WTC11 (cell line): ENCODE measurements around the gene AMER2. TPM values are rescaled to one million over a fixed set of nuclear protein-coding genes. Genes with fewer than 3 reads are reported as not detected.

ENCODE experiments used
- ATAC-seq: fragments of 200-7000 bp; cut with Tn5 transposase; 2 replicates; pipeline ENCODE4 v1.10.0; 2021; ENCODE audit warnings: mild to moderate bottlenecking, moderate library complexity
- CTCF ChIA-PET: fragments of 300-600 bp; sonication (Branson Sonifier 250); formaldehyde crosslinking; loops from one replicate; lab custom pipeline; 2021; ENCODE audit warnings: antibody characterized with exemption; lab: Charles Lee
- POLR2A ChIA-PET: fragments of 350-600 bp; sonication (Branson Sonifier 250); formaldehyde crosslinking; loops from one replicate; lab custom pipeline; 2021; ENCODE audit warnings: antibody characterized with exemption; lab: Charles Lee
- DNase-seq: peaks from one replicate; pipeline ENCODE4 v3.0.0; 2021; ENCODE audit warnings: low spot score
- H3K27ac Mint-ChIP-seq: 2 replicates; pipeline ENCODE4 v1.8.0; 2021; ENCODE audit warnings: mixed read lengths
- H3K27me3 Mint-ChIP-seq: 2 replicates; pipeline ENCODE4 v1.8.0; 2021; ENCODE audit warnings: low read depth, mild to moderate bottlenecking, moderate library complexity, mixed read lengths
- H3K36me3 Mint-ChIP-seq: 2 replicates; pipeline ENCODE4 v1.8.0; 2021; ENCODE audit warnings: mixed read lengths
- H3K4me1 Mint-ChIP-seq: 2 replicates; pipeline ENCODE4 v1.8.0; 2022; ENCODE audit warnings: mixed read lengths
- H3K4me3 Mint-ChIP-seq: 2 replicates; pipeline ENCODE4 v1.8.0; 2021; ENCODE audit warnings: mild to moderate bottlenecking, moderate library complexity, mixed read lengths
- H3K9me3 Mint-ChIP-seq: 2 replicates; pipeline ENCODE4 v1.8.0; 2021; ENCODE audit warnings: mixed read lengths
- CBFB ChIP-seq: sonication (generic); formaldehyde crosslinking; IDR thresholded peaks from 2 replicates; pipeline ENCODE4 v1.8.1; 2022; ENCODE audit warnings: mild to moderate bottlenecking, low read depth, missing genetic modification reagents
- EMX1 ChIP-seq: fragments of 250-450 bp; sonication (Bioruptor Pico); IDR thresholded peaks from 2 replicates; pipeline ENCODE4 v1.8.0; 2021; ENCODE audit warnings: mild to moderate bottlenecking
- FOXJ3 ChIP-seq: sonication (generic); formaldehyde crosslinking; IDR thresholded peaks from 2 replicates; pipeline ENCODE4 v1.9.0; 2021; ENCODE audit warnings: missing genetic modification reagents, mild to moderate bottlenecking, borderline replicate concordance
- GABPB1 ChIP-seq: sonication (generic); formaldehyde crosslinking; IDR thresholded peaks from 2 replicates; pipeline ENCODE4 v1.8.1; 2023; ENCODE audit warnings: mild to moderate bottlenecking, missing genetic modification reagents
- KAT7 ChIP-seq: sonication (generic); formaldehyde crosslinking; IDR thresholded peaks from 2 replicates; pipeline ENCODE4 v1.8.1; 2023; ENCODE audit warnings: missing genetic modification reagents, mild to moderate bottlenecking, borderline replicate concordance
- MXD4 ChIP-seq: fragments of 250-450 bp; sonication (Bioruptor Pico); IDR thresholded peaks from 2 replicates; pipeline ENCODE4 v1.8.0; 2021; ENCODE audit warnings: mild to moderate bottlenecking, moderate library complexity, borderline replicate concordance
- SMAD3 ChIP-seq: sonication (generic); formaldehyde crosslinking; IDR thresholded peaks from 2 replicates; pipeline ENCODE4 v1.8.0; 2022; ENCODE audit warnings: missing genetic modification reagents, mild to moderate bottlenecking, borderline replicate concordance
- TP53 ChIP-seq: sonication (generic); formaldehyde crosslinking; IDR thresholded peaks from 2 replicates; pipeline ENCODE4 v1.8.1; 2023; ENCODE audit warnings: mild to moderate bottlenecking, missing genetic modification reagents
- ZNF317 ChIP-seq: sonication (generic); formaldehyde crosslinking; IDR thresholded peaks from 2 replicates; pipeline ENCODE4 v1.8.1; 2023; ENCODE audit warnings: low read depth, mild to moderate bottlenecking, moderate library complexity, missing genetic modification reagents, borderline replicate concordance
- ZNF671 ChIP-seq: fragments of 250-450 bp; sonication (Bioruptor Pico); IDR thresholded peaks from 2 replicates; pipeline ENCODE4 v1.8.0; 2021; ENCODE audit warnings: mild to moderate bottlenecking
- total RNA-seq: library from RNA; stranded (reverse); gene quantifications from 3 replicates; pipeline ENCODE4 v1.2.3, GENCODE V29; 2021
- TF ChIP-seq, protein P1 (sequence below): sonication (generic); formaldehyde crosslinking; IDR thresholded peaks from 2 replicates; pipeline ENCODE4 v1.8.1; 2022; ENCODE audit warnings: low read depth, missing genetic modification reagents, borderline replicate concordance
- TF ChIP-seq, protein P2 (sequence below): sonication (generic); formaldehyde crosslinking; IDR thresholded peaks from 2 replicates; pipeline ENCODE4 v1.8.0; 2022; ENCODE audit warnings: missing genetic modification reagents
- TF ChIP-seq, protein P3 (sequence below): sonication (generic); formaldehyde crosslinking; IDR thresholded peaks from 2 replicates; pipeline ENCODE4 v1.8.0; 2023; ENCODE audit warnings: mild to moderate bottlenecking, missing genetic modification reagents
- TF ChIP-seq, protein P4 (sequence below): sonication (generic); formaldehyde crosslinking; IDR thresholded peaks from 2 replicates; pipeline ENCODE4 v1.8.1; 2023; ENCODE audit warnings: mild to moderate bottlenecking, missing genetic modification reagents, moderate library complexity
- TF ChIP-seq, protein P5 (sequence below): sonication (generic); formaldehyde crosslinking; IDR thresholded peaks from 2 replicates; pipeline ENCODE4 v1.8.0; 2023; ENCODE audit warnings: missing genetic modification reagents
- TF ChIP-seq, protein P6 (sequence below): sonication (generic); formaldehyde crosslinking; IDR thresholded peaks from 2 replicates; pipeline ENCODE4 v1.8.1; 2022; ENCODE audit warnings: missing genetic modification reagents, borderline replicate concordance
- TF ChIP-seq, protein P7 (sequence below): sonication (generic); formaldehyde crosslinking; IDR thresholded peaks from 2 replicates; pipeline ENCODE4 v1.8.0; 2023; ENCODE audit warnings: missing genetic modification reagents, mild to moderate bottlenecking, borderline replicate concordance

Gene AMER2
- total RNA-seq, 1 experiment from 2014 or later, result 0.48 TPM

DNA sequence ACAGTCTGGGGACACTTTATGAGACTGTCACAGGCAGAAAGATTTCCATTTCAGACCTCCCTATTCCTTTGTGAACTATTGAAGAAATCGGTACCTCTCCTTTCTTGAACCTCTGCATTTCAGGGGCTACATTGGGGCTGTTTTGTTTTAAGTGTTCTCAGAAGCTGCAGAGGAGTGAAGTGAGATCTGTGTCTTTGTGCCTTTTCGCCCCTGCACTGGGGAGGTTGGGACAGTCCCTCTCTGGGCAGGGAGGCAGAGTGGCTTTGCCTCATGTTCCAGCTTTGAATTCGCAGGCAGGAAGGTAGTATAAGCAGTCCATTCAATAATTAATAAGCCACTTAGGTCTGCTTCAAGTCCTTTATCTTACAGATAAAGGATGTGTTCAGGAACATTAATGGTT is 9.5 kb upstream of the AMER2 start (continued):
- TF ChIP-seq CBFB (CRISPR knock-in tag) (no peak), TP53 (no peak), EMX1 (CRISPR knock-in tag) (no peak)
- TF ChIP-seq, protein P1, sequence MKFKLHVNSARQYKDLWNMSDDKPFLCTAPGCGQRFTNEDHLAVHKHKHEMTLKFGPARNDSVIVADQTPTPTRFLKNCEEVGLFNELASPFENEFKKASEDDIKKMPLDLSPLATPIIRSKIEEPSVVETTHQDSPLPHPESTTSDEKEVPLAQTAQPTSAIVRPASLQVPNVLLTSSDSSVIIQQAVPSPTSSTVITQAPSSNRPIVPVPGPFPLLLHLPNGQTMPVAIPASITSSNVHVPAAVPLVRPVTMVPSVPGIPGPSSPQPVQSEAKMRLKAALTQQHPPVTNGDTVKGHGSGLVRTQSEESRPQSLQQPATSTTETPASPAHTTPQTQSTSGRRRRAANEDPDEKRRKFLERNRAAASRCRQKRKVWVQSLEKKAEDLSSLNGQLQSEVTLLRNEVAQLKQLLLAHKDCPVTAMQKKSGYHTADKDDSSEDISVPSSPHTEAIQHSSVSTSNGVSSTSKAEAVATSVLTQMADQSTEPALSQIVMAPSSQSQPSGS (CRISPR knock-in tag), result no peak
- TF ChIP-seq, protein P2, sequence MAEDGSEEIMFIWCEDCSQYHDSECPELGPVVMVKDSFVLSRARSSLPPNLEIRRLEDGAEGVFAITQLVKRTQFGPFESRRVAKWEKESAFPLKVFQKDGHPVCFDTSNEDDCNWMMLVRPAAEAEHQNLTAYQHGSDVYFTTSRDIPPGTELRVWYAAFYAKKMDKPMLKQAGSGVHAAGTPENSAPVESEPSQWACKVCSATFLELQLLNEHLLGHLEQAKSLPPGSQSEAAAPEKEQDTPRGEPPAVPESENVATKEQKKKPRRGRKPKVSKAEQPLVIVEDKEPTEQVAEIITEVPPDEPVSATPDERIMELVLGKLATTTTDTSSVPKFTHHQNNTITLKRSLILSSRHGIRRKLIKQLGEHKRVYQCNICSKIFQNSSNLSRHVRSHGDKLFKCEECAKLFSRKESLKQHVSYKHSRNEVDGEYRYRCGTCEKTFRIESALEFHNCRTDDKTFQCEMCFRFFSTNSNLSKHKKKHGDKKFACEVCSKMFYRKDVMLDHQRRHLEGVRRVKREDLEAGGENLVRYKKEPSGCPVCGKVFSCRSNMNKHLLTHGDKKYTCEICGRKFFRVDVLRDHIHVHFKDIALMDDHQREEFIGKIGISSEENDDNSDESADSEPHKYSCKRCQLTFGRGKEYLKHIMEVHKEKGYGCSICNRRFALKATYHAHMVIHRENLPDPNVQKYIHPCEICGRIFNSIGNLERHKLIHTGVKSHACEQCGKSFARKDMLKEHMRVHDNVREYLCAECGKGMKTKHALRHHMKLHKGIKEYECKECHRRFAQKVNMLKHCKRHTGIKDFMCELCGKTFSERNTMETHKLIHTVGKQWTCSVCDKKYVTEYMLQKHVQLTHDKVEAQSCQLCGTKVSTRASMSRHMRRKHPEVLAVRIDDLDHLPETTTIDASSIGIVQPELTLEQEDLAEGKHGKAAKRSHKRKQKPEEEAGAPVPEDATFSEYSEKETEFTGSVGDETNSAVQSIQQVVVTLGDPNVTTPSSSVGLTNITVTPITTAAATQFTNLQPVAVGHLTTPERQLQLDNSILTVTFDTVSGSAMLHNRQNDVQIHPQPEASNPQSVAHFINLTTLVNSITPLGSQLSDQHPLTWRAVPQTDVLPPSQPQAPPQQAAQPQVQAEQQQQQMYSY (CRISPR knock-in tag), result no peak
- TF ChIP-seq, protein P3, sequence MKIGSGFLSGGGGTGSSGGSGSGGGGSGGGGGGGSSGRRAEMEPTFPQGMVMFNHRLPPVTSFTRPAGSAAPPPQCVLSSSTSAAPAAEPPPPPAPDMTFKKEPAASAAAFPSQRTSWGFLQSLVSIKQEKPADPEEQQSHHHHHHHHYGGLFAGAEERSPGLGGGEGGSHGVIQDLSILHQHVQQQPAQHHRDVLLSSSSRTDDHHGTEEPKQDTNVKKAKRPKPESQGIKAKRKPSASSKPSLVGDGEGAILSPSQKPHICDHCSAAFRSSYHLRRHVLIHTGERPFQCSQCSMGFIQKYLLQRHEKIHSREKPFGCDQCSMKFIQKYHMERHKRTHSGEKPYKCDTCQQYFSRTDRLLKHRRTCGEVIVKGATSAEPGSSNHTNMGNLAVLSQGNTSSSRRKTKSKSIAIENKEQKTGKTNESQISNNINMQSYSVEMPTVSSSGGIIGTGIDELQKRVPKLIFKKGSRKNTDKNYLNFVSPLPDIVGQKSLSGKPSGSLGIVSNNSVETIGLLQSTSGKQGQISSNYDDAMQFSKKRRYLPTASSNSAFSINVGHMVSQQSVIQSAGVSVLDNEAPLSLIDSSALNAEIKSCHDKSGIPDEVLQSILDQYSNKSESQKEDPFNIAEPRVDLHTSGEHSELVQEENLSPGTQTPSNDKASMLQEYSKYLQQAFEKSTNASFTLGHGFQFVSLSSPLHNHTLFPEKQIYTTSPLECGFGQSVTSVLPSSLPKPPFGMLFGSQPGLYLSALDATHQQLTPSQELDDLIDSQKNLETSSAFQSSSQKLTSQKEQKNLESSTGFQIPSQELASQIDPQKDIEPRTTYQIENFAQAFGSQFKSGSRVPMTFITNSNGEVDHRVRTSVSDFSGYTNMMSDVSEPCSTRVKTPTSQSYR (CRISPR knock-in tag), result no peak
- TF ChIP-seq, all 79 proteins: peak for 0

DNA sequence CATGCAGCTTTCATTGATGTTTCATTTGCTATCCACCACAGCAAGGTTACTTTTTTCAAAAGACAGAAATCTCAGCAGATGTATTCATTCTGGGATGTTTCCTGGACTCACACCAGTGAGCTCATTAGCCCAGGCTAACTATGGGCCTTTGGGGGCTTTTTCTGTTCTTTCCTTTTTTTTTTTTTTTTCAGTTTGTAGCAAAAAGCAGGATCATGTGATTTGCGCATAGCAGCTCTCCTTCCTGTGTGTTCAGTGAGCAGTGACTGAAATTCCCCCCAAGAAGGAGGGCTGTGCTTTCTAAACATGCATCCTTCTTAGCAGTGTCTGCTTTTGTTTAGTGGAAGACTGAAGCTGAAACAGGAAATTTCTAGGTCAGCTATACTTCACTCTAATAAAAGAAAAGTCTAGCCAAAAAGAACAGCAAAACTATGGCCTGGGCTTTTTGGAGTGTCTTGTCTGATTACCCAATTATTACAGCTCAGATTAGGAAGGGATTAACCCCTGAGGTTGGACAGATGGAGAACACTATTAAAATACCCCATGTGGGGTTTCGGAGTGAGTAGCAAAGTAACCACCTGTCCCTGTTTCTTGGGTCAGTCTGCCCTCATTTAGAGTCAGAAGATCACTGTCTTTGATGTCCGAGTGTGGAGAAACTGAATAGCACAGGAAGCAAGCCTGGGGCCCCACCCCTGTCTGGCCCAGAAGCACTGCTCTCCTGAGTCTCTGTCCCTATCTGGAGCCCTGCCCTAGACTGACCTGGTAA is 8.9 kb upstream of the AMER2 start:
- Mint-ChIP-seq H3K27me3 (peaks cover 13% of the 10 kb centered on the region), H3K4me3 (no peak overlapping the region), H3K4me1 (peaks cover 18% of the 10 kb centered on the region), H3K36me3 (no peaks in the 10 kb centered on the region; the same call in 1 of the 2 replicates), H3K9me3 (peaks cover 13% of the 10 kb centered on the region), H3K27ac (peak overlapping the region; percentile 26; the same call in 1 of the 2 replicates)
- ChIA-PET POLR2A (interaction anchor here (0.8 to 0.9 kb wide), 2 partner anchors 9 to 174 kb away, joined by 3 to 4 read pairs; no protein-coding TSS in a partner anchor), CTCF (interaction anchor here (0.9 kb wide), 1 partner anchor 95 kb away, joined by 3 read pairs; no protein-coding TSS in a partner anchor)
- no peak for DNase-seq
- peak; percentile 71 for ATAC-seq
- TF ChIP-seq, protein P4, sequence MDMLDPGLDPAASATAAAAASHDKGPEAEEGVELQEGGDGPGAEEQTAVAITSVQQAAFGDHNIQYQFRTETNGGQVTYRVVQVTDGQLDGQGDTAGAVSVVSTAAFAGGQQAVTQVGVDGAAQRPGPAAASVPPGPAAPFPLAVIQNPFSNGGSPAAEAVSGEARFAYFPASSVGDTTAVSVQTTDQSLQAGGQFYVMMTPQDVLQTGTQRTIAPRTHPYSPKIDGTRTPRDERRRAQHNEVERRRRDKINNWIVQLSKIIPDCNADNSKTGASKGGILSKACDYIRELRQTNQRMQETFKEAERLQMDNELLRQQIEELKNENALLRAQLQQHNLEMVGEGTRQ (CRISPR knock-in tag), result no peak
- TF ChIP-seq EMX1 (CRISPR knock-in tag) (no peak), GABPB1 (CRISPR knock-in tag) (no peak), FOXJ3 (no peak), KAT7 (CRISPR knock-in tag) (no peak), MXD4 (CRISPR knock-in tag) (no peak), SMAD3 (CRISPR knock-in tag) (no peak), ZNF317 (no peak), ZNF671 (CRISPR knock-in tag) (no peak)
- TF ChIP-seq, protein P5, sequence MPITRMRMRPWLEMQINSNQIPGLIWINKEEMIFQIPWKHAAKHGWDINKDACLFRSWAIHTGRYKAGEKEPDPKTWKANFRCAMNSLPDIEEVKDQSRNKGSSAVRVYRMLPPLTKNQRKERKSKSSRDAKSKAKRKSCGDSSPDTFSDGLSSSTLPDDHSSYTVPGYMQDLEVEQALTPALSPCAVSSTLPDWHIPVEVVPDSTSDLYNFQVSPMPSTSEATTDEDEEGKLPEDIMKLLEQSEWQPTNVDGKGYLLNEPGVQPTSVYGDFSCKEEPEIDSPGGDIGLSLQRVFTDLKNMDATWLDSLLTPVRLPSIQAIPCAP (CRISPR knock-in tag), result no peak
- TF ChIP-seq, protein P6, sequence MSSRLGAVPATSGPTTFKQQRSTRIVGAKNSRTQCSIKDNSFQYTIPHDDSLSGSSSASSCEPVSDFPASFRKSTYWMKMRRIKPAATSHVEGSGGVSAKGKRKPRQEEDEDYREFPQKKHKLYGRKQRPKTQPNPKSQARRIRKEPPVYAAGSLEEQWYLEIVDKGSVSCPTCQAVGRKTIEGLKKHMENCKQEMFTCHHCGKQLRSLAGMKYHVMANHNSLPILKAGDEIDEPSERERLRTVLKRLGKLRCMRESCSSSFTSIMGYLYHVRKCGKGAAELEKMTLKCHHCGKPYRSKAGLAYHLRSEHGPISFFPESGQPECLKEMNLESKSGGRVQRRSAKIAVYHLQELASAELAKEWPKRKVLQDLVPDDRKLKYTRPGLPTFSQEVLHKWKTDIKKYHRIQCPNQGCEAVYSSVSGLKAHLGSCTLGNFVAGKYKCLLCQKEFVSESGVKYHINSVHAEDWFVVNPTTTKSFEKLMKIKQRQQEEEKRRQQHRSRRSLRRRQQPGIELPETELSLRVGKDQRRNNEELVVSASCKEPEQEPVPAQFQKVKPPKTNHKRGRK, result no peak
- TF ChIP-seq, protein P7, sequence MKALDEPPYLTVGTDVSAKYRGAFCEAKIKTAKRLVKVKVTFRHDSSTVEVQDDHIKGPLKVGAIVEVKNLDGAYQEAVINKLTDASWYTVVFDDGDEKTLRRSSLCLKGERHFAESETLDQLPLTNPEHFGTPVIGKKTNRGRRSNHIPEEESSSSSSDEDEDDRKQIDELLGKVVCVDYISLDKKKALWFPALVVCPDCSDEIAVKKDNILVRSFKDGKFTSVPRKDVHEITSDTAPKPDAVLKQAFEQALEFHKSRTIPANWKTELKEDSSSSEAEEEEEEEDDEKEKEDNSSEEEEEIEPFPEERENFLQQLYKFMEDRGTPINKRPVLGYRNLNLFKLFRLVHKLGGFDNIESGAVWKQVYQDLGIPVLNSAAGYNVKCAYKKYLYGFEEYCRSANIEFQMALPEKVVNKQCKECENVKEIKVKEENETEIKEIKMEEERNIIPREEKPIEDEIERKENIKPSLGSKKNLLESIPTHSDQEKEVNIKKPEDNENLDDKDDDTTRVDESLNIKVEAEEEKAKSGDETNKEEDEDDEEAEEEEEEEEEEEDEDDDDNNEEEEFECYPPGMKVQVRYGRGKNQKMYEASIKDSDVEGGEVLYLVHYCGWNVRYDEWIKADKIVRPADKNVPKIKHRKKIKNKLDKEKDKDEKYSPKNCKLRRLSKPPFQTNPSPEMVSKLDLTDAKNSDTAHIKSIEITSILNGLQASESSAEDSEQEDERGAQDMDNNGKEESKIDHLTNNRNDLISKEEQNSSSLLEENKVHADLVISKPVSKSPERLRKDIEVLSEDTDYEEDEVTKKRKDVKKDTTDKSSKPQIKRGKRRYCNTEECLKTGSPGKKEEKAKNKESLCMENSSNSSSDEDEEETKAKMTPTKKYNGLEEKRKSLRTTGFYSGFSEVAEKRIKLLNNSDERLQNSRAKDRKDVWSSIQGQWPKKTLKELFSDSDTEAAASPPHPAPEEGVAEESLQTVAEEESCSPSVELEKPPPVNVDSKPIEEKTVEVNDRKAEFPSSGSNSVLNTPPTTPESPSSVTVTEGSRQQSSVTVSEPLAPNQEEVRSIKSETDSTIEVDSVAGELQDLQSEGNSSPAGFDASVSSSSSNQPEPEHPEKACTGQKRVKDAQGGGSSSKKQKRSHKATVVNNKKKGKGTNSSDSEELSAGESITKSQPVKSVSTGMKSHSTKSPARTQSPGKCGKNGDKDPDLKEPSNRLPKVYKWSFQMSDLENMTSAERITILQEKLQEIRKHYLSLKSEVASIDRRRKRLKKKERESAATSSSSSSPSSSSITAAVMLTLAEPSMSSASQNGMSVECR (CRISPR knock-in tag), result no peak
